ENCODE data around the gene TTL.
"Not testable (repeated sequence)": the region's sequence is repeated elsewhere in the genome, so short reads cannot be mapped to it uniquely, and the experiment has no call there.

TTL gene

DNA sequence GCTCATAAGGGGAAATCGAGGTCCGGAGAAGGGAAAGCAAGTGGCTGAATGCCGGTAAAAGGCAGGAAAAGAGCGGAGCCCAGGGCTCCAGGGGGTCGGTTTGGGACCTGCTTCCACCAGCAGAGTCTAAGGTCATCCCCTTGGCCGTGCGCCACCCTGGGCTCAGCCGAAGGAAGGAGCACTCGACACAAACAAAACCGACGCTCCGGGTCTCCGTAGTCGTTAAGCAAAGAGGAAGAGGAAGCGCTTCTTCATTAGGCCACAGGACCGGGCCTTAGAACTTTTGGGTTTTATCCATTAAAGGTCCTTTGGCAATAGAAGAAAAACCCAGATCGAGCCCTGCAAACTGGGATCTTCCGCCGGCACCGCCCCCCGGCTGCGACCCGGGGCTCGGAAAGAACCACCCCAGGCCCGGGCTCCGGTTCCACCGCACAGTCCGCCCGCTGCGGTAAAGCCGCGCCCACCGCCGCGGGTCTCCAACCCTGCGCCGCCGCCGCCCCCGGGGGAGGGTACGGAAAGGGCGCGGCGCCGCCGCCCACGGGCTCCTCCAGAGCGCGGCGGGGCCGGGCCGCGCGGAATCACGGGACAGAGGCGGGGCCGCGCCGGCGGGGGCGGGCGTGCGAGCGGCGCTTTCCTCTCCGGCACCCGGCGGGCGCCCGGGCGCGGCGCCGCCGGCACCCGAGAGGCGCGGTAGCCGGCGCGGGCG, at the start of gene TTL:
Gene TTL (plus strand): TSS at position 629 of the 706 bp plus-strand sequence. CDS start 189 bp downstream, outside the sequence.
- peak; percentile 48 for DNase-seq

DNA sequence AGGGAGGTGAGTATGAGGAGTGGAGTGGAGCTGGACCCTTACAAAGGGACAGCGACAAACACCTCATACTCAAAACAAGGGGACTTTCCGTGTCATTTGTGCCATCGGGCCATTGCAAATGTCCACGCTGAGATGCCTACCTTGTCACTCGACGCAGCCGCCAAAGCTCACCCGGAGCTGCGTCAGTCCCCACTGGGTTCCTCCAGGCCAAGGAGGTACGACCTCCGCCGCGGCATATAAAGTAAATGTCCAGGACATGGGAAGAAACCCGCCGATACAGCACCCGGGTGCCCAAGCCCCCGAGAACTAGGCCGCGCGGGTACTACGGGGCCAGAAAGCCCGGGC, 49.6 kb upstream of the TTL start:
- not testable (repeated sequence) for DNase-seq

DNA sequence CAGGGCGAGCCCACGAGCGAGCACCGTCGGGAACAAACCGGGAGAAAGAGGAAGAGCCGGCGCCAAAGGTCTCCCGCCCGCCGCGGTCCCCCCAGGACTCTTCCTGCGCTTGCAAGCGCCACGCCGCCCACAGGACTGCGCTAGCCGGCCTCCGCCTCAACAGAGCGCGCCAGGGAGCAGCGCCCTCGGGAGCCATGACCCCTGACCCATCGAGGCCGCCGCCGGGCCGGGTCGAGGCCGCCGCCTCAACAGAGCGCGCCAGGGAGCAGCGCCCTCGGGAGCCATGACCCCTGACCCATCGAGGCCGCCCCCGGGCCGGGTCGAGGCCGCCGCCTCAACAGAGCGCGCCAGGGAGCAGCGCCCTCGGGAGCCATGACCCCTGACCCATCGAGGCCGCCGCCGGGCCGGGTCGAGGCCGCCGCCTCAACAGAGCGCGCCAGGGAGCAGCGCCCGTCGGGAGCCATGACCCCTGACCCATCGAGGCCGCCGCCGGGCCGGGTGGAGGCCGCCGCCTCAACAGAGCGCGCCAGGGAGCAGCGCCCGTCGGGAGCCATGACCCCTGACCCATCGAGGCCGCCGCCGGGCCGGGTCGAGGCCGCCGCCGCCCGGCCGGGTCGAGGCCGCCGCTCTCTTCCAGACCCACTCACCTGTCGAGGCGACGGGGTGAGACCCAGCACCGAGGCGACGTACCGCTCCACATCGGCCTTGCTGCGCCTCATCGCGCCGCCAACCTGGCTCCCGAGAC, 49.0 kb upstream of the TTL start:
- not testable (repeated sequence) for DNase-seq

DNA sequence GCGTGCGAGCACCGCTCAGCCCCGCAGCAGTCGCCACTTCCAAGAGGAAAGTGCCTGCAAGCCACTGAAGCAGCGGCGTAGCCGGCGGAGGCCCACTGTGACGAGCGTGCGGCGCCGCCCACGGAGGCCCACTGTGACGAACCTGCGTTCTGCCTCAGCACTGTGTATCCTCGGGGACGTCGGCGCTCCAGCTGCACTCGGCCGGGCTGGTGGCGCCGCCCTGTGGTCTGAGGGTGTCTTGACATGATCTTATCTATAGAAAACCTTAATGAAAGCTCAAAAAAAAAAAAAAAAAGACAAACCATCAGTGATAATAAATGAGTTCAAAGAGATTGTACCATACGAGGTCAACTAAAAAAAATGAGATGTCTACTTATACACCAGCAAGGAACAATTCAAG, 48.5 kb upstream of the TTL start, which contains the start of gene RGPD8:
Gene RGPD8 (minus strand): TSS at position 166 of the 400 bp plus-strand sequence. CDS start 192 bp downstream, outside the sequence.
- DNase-seq = not testable (repeated sequence)

DNA sequence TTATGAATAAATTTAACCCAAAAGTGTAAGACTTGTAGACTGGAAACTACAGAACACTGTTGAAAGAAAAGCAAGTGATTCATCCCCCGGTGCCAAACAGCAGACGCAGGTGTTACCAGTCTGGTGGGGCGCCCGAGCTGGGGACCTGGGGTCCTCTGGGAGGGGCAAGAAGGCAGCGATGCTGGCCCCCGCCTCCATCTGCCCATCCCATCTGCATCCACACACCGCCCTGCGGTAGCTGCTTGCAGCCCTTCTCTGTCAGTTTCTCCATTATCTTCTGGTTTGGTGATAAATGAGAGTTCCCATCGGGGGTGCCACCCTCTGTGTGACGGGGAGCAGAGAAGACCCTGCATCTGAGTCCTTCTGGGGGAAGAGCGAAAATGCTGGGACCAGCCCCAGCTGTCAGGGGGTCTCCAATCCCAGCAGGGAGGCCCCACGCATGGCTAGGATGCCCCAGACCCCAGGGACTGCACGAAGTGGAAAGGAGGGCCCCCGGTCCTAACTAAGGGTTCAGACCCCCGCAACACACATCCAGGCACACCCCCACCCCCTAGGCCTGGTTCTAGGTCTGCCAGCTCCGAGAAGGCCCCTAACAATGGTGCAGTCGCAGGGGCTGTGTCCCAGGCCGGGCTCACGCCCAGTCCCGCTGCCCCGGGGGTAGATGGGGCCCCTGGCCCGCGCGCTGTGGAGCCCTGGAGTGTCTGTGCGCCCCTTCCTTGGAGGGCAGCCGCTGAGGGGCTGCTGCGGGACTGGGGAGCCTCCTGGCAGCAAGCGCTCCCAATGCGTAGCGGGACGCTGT, 47.8 kb upstream of the TTL start:
- DNase-seq = no peak

DNA sequence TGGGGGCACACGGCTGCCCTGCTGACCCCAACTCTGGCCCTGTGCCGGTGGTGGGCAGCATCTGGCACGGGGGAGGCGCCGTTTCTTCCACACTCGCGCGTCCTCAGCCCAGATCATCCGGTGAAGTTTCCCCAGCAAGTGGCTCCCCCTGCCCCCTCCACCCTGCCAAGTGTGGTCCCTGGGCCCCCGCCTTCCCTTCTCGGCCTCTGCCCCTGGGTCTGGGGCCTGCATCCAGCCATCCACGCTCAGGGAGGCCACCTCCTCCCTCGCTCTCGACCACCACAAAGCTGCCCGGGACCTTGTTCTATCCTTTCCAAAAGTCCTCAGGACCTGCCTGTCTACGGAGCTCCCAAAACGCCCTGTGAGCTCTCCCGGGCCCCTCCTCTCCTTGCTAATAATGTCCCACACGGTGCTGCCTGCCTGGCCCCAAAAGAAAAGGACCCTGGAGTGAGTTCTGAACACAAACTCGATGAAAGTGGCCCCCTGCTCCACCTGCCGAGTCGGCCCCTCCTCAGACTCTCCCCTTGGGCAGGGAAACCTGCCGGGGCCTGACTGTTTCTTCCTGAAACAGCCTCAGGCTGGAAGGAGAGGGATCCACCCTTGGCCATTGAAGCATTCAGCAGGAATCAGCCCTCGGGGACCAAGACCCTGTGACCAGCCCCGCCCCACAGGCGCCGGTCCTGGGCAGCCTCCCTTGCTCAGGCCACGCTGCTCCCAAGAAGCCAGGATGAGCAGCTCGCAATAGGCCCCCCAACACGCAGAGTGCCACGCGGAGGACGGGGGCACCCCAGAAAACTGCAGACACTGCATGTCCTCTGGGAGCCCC, 46.9 kb upstream of the TTL start:
- DNase-seq = not testable (repeated sequence)

DNA sequence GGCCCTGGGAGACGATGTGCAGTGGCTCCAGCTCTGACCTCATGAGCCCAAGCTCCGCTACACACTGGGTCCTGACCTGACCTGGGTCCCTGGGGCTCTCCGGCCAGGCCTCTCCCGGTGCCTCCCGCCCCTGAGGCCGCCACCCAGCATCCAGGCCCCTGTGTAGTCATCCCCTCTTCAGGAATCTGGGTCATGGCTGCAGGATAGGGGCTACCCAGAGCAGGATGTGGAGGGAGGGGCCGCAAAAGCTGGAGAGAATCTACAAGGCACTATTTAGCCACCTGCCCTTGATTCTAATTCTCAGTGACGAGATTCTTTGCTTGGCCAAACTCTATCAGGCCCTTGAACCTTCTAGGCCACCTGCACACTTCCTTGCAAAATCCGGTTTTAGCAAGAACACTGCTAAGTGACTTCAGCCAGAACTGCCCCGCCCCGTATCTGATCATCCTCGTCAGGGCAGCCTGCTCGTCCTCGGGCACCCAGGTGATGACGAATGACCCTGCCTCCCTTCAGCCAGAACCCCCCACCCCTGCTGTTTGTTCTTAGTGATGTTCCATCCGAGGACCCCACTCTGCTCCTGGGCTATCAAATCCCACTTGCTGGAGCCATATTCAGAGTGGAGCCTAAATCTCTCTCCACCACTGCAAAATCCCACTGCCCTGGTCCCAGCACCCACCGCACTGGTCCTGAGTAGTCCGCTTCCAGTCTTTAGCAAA, 46.1 kb upstream of the TTL start:
- DNase-seq = not testable (repeated sequence)

DNA sequence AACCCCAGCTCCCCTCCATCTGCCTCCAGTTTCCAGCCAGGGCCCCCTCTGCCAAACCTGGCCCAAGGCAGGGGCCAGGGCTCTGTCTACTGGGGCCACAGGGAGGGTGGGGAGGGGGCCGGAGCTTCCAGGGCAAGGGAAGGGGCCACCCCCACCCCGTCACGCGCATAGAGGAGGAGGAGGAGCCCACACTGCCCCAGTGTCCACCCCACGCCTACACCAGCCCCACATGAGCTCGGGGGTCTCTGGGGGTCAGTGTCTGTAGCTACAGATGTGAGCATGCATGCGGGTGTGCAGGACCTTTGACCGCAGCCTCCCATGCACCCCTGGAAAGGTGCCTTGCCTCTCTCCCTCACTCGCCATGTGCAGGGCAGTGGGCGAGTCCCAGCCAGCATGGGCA, 45.0 kb upstream of the TTL start:
- DNase-seq = not testable (repeated sequence)

DNA sequence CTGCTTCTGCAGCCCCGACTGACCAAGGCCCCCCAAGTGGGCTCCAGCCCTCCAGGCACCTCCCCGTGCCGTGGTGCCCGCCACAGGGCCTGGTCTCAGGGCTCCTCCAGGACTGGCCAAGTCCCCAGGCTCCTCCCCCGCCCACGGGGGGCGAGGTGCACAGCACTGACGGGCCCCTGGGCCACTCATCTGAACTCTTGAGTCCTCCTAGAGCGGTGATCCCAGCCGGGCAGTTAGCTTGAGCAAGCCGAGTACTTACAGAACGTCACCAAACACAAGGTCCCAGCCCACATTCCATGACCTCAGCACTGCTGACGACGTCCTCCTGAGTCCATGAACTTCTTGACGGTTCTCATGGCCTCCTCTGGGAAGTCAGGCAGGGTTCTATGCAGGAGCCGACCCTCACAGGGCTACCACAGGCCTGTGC, 44.5 kb upstream of the TTL start:
- not testable (repeated sequence) for DNase-seq

DNA sequence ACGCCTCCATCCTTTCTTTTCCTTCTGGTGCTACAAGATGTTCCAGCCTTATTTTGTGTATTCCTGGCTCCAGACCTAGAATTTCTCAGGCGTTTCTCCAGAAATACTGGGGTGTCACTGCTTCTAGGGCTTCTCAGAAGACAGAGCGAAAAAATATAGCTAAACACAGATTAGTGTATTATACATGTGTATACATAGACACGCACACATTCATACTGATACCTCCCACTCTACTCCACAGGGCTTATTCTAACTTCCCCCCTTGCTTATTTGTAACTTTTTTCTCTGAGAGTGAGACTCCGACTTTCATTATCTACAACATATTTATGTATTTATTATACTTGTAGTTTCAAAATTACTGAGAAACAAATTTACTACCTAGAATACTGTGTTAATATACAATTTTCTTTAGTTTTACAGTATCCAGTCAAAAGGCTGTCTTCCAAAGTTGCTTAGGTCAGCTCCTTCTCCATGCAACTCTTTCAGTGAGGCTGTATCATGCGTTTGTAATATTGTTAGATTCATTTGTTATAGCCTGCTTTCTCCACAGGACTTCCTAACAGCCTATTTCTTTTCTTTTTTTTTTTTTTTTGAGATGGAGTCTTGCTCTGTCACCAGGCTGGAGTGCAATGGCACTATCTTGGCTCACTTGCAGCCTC, 43.2 kb upstream of the TTL start:
- DNase-seq = not testable (repeated sequence)

DNA sequence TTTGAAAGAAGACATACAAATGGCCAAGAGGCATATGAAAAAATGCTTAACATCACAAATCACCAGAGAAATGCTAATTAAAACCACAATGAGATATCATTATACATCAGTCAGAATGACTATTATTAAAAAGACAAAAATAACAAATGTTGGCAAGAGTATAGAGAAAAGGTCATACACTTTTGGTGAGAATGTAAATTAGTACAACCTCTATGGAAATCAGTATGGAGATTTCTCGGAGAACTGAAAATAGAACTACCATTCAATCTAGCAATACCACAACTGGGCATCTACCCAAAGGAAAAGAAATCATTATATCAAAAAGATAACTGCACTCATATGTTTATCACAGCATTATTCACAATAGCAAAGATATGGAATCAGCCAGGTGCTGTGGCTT, 37.7 kb upstream of the TTL start:
- not testable (repeated sequence) for DNase-seq

DNA sequence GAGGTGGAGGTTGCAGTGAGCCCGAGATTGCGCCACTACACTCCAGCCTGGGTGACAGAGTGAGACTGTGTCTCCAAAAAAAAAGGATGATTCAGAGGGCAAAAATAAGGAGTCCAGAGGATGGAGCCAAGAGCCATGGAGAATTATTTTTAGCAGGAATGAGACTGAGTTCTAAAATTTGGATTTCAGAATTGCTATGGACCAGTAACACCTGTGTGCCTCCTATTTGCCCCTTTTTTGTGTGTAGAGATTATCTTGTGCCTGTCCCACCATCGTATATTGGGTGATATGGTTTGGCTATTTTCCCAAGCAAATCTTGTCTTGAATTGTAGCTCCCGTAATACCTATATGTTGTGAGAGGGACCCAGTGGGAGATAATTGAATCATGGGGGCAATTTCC, 32.1 kb upstream of the TTL start:
- no peak for DNase-seq

DNA sequence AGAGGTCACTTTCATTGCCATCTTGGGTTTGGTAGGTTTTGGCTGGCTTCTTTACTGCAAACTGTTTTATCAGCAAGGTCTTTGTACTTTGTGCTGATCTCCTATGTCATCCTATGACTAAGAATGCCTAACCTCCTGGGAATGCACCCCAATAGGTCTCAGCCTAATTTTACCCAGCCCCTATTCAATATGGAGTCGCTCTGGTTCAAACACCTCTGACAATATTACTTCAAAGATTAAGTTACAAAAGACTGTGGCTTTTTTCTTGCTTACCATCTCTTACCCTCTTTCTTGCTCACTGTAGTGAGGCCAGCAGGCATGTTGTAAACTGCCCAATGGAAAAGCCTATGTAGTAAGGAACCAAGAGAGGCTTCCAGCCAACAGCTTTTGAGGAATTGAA, 30.6 kb upstream of the TTL start:
- no peak for DNase-seq

DNA sequence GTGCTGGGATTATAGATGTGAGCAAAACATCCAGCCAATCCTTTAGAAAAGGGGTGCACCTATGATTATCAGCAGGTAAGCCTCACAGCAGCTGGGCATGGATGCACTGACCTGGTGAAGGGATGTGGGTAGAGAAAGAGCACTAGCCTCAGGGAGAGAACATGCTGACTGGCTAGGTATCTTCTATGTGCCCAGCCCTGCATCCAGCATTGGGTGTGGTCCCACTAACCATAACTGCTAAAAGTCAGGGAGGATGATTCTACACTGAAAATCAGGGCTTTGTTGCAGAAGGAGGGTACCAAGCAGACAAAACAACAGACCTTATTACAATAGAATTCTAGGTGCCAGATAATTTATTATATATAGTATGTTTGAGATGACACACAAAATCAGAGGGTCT, 27.4 kb upstream of the TTL start:
- DNase-seq = no peak

DNA sequence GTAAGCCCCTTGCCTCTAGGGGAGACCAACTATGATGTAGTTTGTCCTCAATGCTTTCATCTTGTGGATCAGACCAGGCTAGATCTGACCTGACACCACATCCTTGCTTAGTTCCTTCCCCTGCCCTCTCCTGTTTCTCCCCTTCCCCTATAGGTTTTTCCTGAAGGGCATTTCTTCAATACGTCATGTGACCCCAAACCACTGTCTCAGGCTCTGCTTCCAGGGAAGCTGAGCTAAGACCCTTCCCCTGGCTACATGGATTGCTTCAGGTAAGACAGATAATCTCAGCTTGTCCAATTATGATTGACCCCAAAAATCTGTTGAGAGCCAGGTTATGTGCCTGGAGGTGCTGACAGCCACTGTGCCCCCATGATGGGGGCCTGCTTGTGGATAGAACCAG, 22.6 kb upstream of the TTL start:
- DNase-seq = no peak

DNA sequence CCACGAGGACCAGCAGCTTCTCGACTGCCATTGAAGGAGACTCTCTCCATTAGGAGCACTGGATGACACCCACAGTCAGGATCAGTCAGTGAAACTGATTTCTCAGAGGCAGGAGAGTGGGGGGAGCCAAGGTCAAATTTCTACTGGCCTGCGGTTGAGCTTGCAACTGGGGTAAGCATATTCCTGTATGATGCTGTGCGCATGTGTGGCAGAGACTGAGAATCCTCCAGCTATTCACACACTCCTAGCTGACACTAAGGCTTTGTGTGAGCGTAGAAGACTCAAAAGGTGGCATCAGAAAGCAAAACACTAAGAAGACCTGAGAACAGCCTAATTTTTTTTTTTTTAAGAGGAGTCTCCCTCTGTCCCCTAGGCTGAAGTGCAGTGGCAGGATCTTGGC, 19.8 kb upstream of the TTL start:
- no peak for DNase-seq

DNA sequence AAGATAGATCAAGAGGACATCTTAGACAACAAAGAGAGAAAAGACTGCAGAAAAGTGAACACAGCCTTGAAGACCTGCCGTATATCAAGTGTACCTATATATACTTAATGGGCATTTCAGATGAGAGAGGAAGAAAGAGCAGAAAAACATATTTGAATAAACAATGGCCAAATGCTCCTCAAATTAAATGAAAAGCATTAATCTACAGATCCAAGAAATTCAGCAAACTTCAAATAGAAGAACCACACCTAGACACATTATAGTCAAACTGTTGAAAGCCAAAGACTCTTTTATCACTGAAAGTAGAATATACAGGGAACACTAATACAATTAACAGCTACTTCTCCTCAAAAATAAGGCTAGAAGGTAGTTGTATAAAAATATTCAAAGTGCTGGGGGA, 18.7 kb upstream of the TTL start:
- DNase-seq = no peak

DNA sequence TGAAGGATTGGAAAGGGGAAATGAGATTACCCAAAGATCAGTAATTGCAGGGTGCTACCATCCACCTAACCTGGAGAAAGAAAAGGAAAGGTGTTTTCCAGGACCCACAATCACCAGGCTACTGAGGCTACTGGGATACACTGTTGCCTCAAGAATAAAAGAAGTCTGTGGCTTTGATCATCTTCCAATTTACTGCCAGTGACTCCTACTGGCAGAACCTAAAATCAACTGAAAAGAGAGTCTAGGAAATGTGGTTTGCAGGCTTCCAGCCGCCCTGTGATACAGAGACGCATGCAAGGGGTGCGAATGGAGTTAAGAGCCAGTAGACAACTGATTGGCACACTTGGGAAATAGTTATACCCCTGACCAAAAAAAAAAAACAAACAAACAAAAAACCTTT, 16.6 kb upstream of the TTL start:
- DNase-seq = no peak

DNA sequence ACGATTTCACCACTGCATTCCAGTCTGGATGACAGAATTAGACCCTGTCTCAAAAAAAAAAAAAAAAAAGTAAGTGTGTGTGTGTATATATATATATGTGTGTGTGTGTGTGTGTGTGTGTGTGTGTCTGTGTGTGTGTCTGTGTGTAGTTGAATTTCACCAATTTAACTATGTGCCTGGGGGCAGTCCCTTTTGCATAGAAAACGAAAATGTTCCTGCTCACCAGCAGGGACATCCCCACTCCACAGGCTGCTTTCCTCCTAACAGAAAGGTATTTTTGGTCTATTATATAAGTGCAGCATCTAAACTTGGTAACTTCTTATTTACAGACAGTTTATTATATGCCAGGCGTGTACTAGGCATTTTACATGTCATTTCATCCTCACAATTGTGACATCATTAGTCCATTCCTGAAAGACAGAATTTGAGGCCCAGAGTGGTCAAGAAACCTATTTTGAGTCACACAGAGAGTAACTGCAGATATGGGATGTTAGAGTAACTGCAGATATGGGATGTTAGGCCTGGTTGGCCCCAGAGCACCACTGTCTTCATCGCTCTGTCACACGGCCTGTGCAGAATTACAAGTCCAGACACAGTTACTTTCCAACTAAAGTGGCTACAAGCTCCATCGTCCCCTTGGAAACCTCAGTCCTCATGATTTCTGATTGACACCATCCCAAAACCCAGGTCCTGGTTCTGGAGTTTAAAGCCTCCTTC, 9.3 kb upstream of the TTL start:
- DNase-seq = no peak

DNA sequence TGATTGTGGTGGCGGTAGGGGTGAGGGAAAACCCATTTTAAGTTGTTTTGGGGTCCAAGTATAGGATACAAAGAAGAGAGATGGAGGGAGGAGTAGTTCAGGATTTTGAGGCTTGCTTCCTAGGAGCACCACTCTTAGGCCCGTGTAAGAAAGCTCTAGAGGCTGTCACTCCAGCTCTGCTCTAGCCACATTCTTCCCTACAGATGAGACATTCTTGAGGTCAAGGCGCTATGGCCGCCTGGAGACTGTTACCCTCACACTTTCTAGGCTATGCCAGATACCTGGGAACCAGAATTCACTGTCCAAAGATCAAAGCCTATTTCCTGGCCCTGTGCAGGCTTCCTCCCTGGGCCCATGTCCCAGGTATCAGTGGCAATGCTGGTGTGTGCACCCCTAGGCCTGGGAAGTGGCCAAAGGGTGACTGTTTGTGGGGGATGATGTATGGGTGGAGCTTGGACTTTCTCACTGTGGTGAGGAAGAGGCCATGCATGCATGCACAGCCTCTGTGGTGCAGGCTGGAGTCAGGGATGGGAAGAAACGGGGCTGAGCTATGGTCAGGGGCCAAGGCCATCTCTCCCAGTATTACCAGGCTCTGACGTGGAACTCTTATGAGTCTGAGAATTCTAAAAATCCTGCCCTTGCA, 7.0 kb upstream of the TTL start:
- DNase-seq = no peak

Data from DMS153 (cell line).